SH-SY5Y (cell line): ENCODE results near the gene RPL31.

Source experiments
- GATA2 ChIP-seq: IDR thresholded peaks from 2 replicates; pipeline ENCODE4 v1.6.1; 2011; ENCODE audit warnings: mild to moderate bottlenecking, low read depth, low read length
- GATA3 ChIP-seq: IDR thresholded peaks from 2 replicates; pipeline ENCODE4 v1.6.1; 2011; ENCODE audit warnings: low read depth, mild to moderate bottlenecking, low read length, moderate library complexity

DNA sequence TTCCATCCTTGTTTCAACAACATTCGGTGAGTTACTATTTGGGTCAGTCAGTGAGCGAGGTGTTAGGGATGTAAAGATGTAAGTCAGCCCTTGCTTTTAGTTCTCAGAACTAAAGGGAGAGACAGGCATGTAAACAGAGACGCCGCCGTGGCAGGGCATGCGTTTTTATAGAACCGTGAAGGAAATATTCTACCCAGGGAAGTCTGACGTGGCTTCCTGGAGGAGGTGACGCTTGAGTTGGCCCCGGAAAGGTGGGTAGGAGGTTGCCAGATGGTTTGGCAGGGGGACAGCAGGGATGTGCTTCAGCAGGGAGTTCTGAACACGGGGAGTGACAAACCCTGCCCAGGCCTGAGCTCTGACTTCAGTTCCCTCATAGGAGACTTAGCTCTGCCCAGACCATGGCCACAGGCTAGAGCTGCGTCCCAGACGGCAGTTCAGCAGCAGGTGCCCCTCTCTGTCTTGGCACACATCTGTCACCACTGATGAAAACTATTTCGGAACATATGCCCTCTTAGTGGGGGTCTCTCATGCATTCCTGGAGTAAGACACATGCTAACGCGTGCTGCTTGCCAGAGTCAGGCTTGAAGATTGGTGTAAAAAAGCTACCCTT is 23.4 kb upstream of the RPL31 start:
- no peak for TF ChIP-seq GATA3
- no peak for TF ChIP-seq GATA2
